NCI-H1436 treated with DMSO at 0.1 percent for 48 hours (cell line): ENCODE results near the gene ANKRD11.

ENCODE experiments used
- DNase-seq: peaks from one replicate; lab custom pipeline; 2025; lab: John Stamatoyannopoulos, UW

ANKRD11 gene

GRCh38 chr16:89506791-89507191 is 16.4 kb upstream of the ANKRD11 start:
- DNase-seq, result no peak

DNA sequence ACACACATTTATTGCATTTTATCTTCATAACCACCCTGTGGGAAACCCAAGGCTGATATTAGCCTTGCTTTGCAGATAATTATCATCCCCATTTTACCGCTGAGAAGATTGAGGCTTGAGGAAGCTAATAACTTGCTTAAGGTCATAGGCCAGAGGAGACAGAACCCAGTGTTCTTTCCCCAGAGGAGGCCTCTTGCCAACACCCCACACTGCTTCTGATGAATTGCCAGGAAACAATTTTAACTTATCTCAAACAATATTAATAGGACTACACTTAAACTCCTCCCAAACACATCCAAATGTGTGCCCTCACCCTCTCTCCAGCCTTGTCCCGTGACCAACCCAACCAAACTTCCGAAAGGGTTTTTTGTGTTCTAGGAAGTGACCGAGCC is 15.7 kb upstream of the ANKRD11 start:
- DNase-seq, result no peak

DNA sequence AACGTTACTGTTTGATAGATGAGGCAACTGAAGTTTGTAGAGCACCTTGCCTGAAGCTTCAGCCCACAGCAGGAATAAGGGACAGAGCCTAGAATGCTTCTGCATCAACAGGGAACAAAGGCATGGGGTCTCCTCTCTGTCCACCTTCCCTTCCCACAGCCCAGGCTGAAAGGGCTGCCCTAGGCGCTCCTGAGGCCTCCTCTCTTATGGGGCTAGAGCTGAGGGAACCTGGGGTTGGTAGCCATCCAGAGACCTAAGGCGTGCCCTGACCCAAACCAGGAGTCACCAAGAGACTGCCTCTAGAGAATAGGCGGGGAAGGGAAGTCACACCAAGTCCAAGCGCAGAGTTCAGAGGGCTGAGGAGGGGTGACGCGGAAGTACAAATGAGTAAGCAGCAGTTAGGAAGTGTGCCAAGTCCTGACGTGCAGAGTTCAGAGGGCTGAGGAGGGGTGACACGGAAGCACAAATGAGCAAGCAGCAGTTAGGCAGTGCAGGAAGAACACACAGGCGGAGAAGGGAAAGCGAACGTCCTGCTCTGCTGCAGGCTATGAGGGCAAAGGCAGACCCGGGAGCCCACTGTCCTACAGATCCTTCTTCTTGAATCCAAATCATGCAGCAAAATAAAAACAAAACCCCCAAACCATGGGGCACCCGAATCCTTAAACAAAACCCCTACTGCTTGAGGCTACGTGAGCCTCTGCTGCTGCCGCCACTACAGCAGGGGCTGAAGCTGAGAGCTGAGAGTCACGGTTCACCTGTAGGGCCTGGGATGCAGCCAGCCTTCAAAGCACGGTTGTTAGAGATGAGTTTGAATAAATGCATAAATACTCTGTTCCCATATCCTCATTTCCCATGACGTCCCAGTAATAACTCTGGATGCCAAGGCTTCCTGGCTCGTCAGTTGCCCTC is 15.1 kb upstream of the ANKRD11 start:
- DNase-seq, result no peak

DNA sequence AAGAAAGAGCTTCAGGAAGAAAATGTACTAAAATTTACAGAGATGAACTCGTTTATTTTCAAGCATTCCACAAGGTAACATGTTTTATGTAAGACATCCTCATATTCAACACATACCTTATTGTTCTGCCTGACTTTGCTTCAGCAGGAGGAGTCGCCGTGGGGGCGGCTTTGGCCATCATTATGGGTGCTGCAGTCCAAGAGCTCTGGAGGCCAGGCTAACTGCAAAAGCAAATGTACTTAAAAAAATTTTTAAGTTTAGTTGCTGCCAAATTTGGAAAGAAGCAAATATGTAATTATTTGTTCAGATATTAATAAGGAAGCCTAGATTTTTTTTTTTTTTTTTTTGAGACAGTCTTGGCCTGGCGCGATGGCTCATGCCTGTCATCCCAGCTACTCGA is 13.7 kb upstream of the ANKRD11 start:
- DNase-seq, result no peak

- no peak for DNase-seq
These were observed 11.9 kb upstream of the ANKRD11 start for GRCh38 chr16:89502081-89502843.

- no peak for DNase-seq
These were observed 9.4 kb upstream of the ANKRD11 start for GRCh38 chr16:89499767-89500166.

- no peak for DNase-seq
These were observed 8.5 kb upstream of the ANKRD11 start for GRCh38 chr16:89498839-89499238.

DNA sequence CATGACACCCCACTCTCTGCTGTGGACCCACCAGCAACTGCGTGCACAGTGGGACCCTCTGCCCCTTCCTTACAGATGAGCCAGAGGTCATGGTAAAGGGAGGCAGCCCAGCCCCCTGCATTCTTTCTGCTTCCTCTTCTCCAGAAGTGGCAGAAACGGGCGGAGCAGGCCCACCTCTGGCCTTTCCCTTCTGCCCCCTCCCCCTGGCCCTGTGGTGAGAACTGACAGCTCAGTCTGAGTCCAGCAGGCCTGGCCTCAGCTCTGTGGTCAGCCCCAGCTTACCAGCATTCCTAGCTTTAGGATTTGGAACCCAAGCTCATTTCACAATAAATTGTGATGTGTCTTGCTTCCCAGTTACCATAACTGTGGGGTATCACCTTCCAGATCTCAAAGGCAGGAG is 4.8 kb upstream of the ANKRD11 start:
- DNase-seq, result no peak

- no peak for DNase-seq
These were observed 3.4 kb upstream of the ANKRD11 start for GRCh38 chr16:89493776-89494175.

DNA sequence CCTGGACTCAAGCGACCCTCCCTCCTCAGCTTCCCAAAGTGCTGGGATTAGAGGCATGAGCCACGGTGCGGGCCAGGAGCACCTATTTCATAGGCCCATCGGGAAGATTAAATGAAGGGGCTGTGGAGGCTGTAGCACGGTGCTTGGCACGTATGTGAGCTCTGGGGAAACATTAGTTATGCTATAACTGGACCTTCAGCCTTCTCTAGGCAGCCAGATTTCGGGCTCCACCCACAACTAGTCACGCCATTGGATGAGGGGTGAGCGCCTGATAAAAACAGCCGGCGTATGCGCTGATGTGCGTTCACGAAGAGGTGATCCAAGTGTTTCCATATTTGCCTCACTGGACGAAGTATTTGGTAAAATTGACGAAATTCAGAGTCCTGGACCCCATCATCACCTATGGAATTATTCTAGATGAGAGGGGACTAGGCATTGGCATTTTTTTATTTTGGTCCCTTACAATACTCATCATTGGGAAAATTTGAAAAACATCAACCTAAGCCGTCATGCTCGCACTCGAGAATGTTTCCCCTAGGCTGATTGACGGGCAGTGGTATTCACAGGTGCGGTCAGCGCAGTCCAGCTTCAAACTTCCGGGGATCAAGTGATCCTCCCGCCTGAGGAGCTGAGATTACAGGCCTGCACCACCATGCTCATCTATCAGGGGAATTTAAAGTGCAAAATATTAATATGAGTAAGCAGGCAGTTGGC is 1.8 kb upstream of the ANKRD11 start:
- no peak for DNase-seq

DNA sequence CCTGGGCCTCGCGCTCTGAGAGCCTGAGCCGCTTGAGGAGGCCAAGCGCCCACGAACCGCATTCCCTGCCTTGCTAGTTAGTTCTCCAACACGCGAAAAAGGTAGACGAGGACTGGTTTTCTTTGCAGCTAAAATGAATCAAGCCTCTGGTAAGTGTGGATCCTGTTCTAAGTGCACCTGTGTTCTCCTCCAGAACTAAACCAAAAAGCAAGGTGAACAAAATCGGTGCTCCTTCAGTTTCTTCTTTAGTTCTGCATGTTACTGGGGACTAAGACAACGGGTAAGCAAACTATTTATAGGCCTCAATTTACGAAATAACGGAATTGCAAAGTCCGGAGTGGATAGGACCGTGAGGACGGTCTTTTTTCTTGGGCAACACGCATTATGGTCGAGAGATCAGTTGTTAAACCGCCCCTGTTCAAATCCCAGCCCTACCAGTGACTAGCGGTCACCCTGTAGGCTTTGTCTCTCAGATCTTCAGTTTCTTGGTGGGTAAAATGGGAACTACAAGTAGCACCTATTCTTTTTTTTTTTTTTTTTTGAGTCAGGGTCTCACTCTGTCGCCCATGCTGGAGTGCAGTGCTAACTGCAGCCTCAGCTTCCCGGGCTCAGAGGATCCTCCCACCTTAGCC is 993 bp upstream of the ANKRD11 start:
- DNase-seq, result no peak

GRCh38 chr16:89489898-89490438 is 393 bp downstream of the ANKRD11 start:
- no peak for DNase-seq

GRCh38 chr16:89489040-89489897 is 1.1 kb downstream of the ANKRD11 start:
- DNase-seq, result no peak

DNA sequence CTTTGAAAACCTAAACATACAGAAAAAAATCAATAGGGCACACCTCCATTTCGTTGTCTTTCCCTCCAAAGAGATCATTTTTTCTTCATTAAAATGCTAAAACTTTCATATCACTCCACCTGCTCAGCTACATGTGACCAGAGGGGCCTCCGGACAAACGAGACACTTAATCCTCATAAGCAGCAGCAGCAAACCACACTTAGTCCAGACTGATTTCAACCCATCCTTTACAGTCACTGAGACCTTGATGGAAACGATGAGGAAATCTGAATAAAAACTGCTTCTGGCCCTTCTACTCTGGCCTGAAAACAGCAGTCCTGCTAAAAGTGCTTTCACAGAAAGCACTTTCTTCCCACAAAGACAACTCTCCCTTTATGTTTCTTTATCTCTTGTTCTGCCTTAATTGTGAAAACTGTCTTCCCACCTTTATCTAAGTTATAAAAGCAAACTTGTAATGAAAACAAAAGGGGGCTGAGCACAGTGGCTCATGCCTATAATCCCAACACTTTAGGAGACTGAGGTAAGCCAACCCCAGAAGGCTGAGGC is 4.6 kb downstream of the ANKRD11 start:
- DNase-seq, result no peak

DNA sequence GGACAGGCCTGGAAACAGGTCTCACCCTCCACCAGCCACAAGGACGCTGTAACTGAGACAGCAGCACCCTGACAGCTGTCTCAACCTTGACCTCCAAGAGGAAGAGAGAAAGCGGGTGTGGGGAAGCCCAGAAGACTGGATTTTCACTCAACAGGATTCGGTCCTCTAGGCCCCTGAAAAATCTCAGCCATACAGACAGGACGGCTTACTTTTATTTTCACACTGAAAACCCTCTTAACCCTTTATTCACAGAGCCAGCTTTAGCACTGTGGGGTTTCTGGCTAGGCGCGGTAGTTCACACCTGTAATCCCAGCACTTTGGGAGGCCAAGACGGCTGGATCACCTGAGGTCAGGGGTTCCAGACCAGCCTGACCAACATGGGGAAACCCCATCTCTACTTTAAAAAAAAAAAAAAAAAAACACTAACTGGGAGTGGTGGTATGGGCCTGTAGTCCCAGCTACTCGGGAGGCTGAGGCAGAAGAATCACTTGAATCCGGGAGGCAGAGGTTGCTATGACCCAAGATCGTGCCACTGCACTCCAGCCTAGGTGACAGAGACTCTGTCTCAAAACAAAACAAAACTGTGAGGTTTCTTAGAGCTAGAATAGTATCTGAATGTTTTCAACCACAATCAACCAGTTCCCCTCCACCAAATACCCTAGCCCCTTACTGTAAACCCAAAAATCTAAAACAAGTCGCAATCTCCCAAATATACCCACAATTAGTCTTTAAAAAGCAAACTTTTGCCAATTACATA is 5.3 kb downstream of the ANKRD11 start:
- no peak for DNase-seq

DNA sequence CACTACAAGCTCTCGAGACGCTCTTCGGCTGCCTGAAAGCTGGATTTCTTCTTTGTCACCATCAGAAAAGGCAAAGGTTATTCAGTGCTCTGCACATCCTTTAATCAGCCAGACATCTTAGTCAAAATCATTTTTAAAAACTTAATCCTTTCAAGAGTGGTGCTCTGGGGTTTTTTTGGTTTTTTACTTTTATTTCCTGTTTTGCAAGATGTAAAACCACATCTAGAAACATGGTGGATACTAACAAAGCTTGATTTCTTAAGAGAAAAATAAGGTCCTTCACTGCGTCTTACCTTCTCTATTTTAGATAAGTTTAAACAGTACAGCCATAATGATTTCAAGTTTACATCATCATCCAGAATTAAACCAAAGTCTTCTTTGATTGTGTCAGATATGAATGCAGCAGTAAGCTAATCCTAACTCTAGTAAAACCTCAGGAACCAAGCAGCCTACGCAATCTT is 6.3 kb downstream of the ANKRD11 start:
- no peak for DNase-seq

DNA sequence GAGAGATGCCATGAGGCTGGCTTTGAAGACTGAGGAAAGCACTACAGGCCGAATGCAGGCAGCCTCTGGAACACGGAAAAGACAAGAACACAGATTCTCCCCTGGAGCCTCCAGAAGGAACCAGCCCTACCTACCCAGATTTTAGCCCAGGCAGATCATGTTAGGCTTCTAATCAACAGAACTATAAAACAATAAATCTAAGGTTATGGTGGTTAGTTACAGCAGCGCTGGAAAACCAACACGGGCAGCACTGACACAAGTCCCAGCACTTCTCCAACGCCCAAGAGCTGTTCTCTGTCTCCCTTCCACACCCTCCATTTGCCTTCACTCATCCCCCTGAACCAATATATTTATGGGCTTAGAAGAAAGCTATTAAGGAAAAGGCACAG is 7.5 kb downstream of the ANKRD11 start:
- DNase-seq, result no peak

GRCh38 chr16:89482150-89482816 is 8.1 kb downstream of the ANKRD11 start:
- no peak for DNase-seq

DNA sequence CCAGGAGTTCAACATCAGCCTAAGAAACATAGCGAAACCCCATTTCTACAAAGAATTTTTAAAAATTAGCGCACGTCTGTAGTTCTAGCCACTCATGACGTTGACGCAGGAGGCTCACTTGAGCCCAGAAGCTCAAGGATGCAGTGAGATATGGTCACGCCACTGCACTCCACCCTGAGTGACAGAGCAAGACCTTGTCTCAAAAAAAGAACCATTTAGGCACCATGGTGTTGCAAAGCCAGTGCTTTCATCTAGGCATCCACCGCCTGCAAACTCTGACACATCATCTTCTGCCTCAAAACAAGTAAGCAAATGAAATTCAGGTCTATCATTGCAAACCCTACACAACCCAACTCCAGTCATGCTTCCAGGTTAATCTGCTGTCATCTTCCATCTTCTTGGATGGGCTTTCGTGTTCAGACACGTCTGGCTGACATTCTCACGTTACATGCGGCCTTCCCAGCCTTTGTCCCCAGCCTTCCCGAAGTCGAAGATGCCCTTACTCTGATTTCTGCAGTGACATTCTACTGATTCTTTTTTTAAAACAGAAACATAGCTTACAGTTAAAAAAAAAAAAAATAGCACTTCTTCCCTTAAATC is 8.9 kb downstream of the ANKRD11 start:
- DNase-seq, result no peak
